Fibroblast of skin of right quadriceps (primary cell): ENCODE results near the gene PDE4B.

Source experiments
- DNase-seq: peaks from one replicate; pipeline ENCODE4 v3.0.0-alpha.2; 2013

PDE4B gene

DNA sequence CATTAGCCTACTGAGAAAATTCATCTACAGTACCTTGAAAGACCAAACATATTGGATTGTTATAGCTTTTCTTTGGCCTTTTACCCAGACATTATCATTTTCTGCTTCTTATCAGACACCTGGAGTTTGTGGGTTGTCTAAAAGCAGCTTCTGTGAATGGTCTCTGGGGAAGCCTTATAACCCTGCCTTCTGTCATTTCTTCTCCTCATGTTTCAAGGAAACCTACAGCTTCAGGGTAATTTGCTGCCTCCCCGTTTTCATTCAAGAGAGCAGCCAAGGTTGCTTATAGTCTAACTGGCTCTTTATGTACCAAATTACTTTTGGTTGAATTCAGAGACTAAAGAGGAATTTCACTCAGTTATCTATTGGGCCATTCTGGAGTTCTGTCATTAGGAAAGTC is 453.0 kb downstream of the PDE4B start:
- DNase-seq = no peak

DNA sequence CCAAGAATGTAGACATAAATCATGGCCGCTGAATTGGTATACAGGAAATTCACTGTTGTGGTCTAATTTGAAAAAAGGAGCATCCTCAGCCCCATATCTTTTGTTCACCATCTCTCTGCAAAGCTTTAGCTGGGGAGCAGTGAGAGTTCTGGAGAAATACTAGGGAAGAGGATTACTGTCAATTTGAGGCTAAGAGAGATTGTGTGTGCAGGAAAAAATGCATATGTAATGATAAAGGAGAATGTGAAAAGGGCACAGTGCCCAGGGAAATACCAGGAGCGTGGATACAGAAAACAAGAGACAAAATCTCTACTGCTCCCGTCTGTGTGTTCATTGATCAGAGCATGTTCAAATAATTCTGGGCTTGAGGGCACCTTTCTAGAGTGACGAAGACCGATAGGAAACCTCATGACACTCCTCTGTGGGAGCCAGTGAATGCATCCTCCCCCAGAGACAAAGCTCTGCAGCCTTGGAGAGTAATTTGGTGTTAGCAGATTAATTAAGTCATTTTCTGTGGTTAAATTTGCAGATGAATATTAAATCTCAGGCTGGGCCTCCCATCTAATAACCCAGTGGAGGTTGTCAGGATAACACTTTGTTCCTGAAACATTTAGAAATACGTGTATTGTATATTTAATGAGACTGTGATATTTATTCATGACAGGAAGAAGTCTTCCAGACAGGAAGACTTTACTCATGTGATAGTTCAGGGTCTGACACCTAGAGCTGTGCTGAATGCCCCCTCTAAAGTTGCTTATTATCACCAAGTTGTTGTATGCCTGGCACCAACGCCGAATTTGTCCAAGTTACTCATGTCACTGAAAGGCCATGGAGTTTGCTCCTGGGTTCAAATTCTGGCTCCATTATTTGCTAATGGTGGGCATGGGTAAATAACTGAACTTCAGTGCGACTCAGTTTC is 453.9 kb downstream of the PDE4B start:
- DNase-seq = no peak

DNA sequence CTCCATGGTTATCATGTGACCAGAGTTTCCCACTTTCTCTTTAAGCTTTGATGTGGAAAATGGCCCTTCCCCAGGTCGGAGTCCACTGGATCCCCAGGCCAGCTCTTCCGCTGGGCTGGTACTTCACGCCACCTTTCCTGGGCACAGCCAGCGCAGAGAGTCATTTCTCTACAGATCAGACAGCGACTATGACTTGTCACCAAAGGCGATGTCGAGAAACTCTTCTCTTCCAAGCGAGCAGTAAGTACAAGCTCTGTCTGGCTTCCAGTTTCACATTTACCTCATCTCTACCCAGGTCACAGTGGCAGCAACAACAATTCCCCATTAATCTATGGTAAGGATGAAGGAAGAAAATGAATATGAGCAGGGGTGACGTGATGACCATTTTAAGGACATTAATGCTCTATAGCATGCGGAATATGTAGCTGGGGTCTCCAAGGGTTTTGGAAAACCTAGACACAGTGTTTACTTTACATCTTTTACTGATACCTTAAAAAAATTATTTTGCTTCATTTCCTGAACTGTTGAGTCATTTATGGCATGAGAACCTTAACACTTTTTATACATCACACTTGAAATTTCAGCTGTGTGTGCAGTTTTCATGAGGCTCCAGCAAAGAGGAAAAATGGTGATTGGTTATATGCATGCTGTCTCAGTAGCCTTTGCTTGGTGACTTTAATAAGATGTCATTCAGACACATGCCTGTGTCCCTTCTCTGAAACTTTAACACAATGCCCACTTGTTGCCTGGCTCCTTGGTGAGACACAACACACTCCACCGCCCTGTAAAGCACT is 454.9 kb downstream of the PDE4B start:
- no peak for DNase-seq

GRCh38 chr1:66248257-66248656 is 455.6 kb downstream of the PDE4B start:
- no peak for DNase-seq

DNA sequence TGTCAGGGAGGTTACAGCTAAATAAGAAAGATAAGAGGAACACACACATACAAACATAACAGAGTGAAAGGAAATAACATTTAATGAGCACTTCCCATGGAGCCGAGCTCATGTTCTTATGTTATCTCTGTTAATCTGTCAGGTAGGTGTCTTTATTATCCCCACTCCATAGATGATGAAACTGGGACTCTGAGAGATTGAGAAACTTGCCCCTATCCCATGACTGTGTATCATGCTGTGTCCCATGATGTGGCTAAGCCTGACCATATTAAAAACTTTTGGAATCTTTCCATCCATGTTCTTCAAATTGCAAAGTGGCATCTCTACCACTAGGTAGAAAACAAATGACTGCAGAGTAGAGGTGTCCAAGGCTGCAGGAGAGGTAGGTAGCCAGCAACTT is 456.1 kb downstream of the PDE4B start:
- DNase-seq = no peak

DNA sequence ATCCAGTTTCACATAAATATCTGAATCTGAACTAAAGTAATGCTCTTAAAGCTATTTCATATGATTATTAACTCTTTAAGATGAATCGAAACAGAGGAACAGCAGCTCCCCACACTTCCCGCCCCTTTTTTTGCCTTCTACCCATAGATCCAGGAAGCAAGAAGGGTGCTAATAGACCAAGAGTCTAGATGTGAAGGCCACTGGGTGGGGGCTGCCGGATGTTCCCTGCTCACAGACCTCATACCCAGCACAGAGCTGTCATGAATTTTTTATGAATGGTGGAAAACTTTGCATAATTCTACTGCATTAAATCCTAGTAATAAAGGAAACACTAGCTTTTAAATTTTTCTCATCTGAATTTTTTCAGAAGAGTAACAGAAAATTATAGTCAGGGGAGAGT is 457.4 kb downstream of the PDE4B start:
- no peak for DNase-seq

GRCh38 chr1:66250478-66250877 is 457.8 kb downstream of the PDE4B start:
- DNase-seq = no peak

DNA sequence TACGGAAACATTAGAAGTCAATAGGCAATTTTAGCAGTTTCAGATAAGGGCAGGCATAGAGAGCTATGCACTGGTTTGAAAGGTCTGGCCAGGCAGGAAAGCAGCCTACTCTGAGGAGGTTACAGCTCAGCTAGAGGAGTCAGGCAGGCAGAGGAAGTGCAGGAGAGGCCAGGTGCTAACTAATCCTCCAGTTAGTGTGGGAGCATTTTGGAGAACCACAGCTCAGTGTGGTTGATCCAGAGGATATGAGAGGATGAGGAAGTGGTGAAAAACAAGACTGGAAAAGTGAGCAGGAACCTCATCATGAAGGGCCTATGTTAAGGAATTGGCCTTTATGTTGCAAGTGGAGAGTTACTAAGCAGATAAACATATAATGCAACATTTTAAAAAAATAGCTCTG is 458.9 kb downstream of the PDE4B start:
- DNase-seq = no peak

DNA sequence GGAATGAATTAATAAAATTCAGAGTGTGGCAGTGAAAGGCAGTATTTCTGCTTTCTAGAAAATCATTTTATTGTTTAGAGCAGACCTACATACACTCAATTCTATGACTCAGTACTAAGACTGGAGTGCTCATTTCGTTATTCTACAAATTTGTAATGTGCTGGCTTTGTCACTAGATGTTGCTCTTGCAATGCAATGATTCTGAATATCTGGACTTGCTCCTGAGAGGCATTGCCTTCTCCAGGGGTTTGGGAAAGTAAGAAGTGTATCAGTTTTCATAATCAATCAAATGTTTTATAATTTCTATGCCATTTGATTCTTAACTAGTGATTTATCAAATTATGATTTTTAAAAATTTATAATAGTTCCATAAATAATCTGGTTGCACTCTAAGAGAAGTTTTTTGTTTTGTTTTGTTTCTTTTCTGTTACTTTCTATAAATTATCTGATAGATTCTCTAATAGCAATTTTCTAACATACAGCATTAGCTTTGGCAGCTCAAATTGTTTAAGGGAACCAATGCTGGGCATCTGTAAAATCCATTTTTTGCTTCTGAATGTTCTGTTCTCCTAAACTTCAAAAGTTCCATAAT is 460.7 kb downstream of the PDE4B start:
- peak; percentile 80 for DNase-seq

DNA sequence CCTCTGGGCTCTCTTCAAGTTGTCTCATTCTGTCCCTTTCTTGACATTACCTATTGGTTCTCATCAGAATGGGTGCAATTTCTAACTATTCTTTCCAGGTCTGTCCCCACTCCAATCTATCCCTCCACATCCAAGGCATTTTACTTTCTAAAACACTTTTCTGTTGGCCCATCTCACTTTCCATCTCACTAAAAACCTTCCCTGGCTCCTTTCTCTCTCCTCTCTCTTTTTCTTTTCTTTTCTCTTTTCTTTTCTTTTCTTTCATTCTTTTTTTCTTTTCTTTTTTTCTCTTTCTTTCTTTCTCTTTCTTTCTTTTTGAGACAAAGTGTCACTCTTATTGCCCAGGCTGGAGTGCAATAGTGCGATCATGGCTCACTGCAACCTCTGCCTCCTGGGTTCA is 462.1 kb downstream of the PDE4B start:
- no peak for DNase-seq

DNA sequence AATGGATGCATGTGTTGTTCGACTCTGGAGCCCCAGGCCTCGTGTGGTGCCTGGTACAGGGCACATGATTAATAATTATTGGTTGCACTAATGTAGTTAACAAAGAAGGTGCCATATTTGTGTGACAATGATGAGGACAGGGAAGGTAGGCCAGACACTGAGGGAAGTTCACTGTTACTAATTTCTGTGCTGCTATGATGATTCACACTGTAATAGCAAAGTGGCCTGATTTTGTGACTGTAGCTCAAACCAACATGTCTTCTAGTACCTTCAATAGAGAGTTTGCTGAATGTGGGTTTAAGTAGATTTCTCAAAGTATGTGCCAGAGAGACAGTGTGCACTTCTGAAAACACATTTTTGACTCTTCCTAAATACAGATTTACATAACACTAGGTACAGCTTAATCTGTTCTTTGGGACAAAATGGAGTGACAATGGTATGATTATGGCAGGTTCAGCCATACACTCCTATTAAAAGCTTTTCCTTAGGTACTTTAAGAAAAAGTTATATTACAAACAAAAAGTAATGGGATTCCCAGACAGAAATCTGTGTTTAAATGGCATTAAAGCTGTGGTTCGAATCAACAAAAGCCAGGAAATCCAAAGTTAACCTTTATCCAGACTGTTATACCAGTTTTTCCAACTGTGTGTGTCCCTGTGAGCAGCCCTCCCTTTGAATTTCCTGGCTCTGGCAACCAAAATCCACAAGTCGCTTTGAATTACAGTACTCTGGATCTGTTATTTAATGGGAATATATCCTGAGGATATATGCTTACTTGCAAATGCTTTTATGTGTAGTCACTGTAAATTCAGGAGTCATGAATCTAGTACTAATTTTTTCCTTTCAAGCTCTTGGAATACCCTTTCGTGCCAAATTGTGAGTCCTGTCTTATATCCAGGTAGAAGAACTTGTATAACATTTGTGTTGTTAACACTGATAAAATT is 464.2 kb downstream of the PDE4B start:
- no peak for DNase-seq

GRCh38 chr1:66258404-66259105 is 465.9 kb downstream of the PDE4B start:
- peak; percentile 57 for DNase-seq

GRCh38 chr1:66261364-66261763 is 468.7 kb downstream of the PDE4B start:
- no peak for DNase-seq

GRCh38 chr1:66262208-66262963 is 469.7 kb downstream of the PDE4B start:
- DNase-seq = peak; percentile 95

DNA sequence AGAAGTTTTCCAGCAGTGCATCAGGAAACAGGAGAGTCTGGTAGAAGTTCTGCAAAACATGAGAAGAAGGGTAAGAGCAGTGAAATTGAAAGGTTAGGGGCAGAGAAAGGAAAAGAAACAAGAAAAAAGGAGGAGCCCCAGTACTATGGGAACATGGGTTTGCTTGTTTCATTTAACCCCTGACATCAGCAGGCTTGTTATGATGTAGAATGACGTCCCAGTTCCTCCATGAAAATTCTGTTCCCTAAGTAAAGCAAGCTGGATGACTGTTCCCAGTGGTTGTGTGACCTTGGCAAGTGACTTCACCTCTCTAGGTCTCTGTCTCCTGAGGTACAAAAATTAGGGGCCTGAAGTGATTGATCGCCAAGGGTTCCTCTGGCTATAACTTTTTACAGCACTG is 472.6 kb downstream of the PDE4B start:
- DNase-seq = no peak

- peak; percentile 46 for DNase-seq
These were observed 473.1 kb downstream of the PDE4B start for GRCh38 chr1:66265796-66266195.

DNA sequence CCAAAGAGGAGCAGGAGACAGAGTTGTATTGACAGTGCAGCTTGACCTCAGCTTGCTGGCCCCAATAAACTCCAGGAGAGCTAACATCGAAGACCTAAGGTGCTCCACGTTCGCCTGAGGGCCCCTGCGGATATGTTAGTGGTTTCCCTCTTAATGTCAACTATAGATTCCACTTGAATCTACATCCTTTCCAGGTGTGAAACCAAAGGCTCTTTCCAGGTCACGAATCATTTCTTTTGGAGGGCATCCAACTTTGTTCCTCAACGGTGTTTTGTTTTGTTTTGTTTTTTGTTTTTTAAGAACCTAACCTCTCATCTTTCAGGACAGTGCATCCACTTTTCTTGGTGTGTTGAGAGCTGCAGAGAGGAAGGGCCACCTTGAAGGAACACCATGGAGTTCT is 473.7 kb downstream of the PDE4B start:
- no peak for DNase-seq

- DNase-seq = peak; percentile 50
These were observed 474.1 kb downstream of the PDE4B start for GRCh38 chr1:66266756-66267155.

GRCh38 chr1:66267201-66267940 is 474.7 kb downstream of the PDE4B start:
- DNase-seq = no peak

GRCh38 chr1:66269222-66269621 is 476.5 kb downstream of the PDE4B start:
- peak; percentile 34 for DNase-seq
